Measurements from ENCODE around the gene UBE3D. TPM values are rescaled to one million over a fixed set of nuclear protein-coding genes. Genes with fewer than 3 reads are reported as not detected.

UBE3D gene
- polyA plus RNA-seq, 2 of the 4 experiments (the other 2 are of a cell fraction) = 4.4 to 6.2 TPM

- no peak for ATAC-seq
- H3K4me1 ChIP-seq = peaks cover 3% of the 10 kb centered on the region; the same call in 1 of the 3 replicates
- ChIA-PET CTCF (no interaction called here), POLR2A (no interaction called here)
- no peak for FAIRE-seq
- no peak for TF ChIP-seq E2F6 (IDR thresholded peaks at IDR 0.05; ENCODE audit: borderline replicate concordance, low read depth)
- no peak for TF ChIP-seq HEYL (CRISPR knock-in tag; IDR thresholded peaks at IDR 0.05)
- TF ChIP-seq CHD4 (IDR thresholded peaks at IDR 0.05; ENCODE audit: borderline replicate concordance) = no peak
- no peak for TF ChIP-seq KDM5A (IDR thresholded peaks at IDR 0.05)
- TF ChIP-seq ZC3H11A (IDR thresholded peaks at IDR 0.05) = no peak
- TF ChIP-seq REST (IDR thresholded peaks at IDR 0.05) = no peak
- no peak for TF ChIP-seq USF2 (IDR thresholded peaks at IDR 0.05)
- no peak for TF ChIP-seq MAFK (IDR thresholded peaks at IDR 0.05; ENCODE audit: partially characterized antibody)
- no peak for TF ChIP-seq MAZ (IDR thresholded peaks at IDR 0.05; ENCODE audit: borderline replicate concordance, low read depth, low read length)
- no peak for TF ChIP-seq JUN (IDR thresholded peaks at IDR 0.05)
- TF ChIP-seq NFE2L2 (conservative IDR thresholded peaks at IDR 0.05; ENCODE audit: low read length) = no peak
- TF ChIP-seq HMGXB4 (CRISPR knock-in tag; IDR thresholded peaks at IDR 0.05; ENCODE audit: borderline replicate concordance) = no peak
- no peak for TF ChIP-seq CTCF (IDR thresholded peaks at IDR 0.05)
- TF ChIP-seq FOXS1 (CRISPR knock-in tag; IDR thresholded peaks at IDR 0.05) = no peak
- TF ChIP-seq ZFP36 (IDR thresholded peaks at IDR 0.05; ENCODE audit: borderline replicate concordance, partially characterized antibody) = no peak
- TF ChIP-seq CHD2 (IDR thresholded peaks at IDR 0.05; ENCODE audit: low read length, partially characterized antibody) = no peak
- WGBS (ENCODE audit: missing lambda C conversion rate) = 93% methylated on average over 1 of the region's 1 CpG
- H3K4me2 ChIP-seq = no peak overlapping the region
- H3K27ac ChIP-seq = no peak overlapping the region
- no peaks in the 10 kb centered on the region for H3K9me3 ChIP-seq
- H3K4me3 ChIP-seq = no peak overlapping the region
- no peak for DNase-seq (ENCODE audit: low read depth in 1 of 2, low spot score in 1 of 2)
These were observed 8.0 kb upstream of the UBE3D start for GRCh38 chr6:83073615-83074014.

- 88% methylated on average over 2 of the region's 2 CpGs for whole genome bisulfite sequencing (ENCODE audit: missing lambda C conversion rate)
- Histone ChIP-seq H3K4me2 (no peak overlapping the region), H3K27ac (no peak overlapping the region), H3K4me3 (no peak overlapping the region), H3K9me3 (no peaks in the 10 kb centered on the region), H3K4me1 (peaks cover 5% of the 10 kb centered on the region; the same call in 1 of the 3 replicates)
- FAIRE-seq (no peak), DNase-seq (ENCODE audit: low read depth in 1 of 2, low spot score in 1 of 2) (no peak), ATAC-seq (no peak)
- ChIA-PET CTCF (interaction anchor here (1.5 kb wide), 1 partner anchor 142 kb away, joined by 3 read pairs; no protein-coding TSS in a partner anchor), POLR2A (no interaction called here)
- TF ChIP-seq NR3C1 (IDR thresholded peaks at IDR 0.05) = no peak
- no peak for TF ChIP-seq PHF8 (IDR thresholded peaks at IDR 0.05; ENCODE audit: borderline replicate concordance, low read depth)
- TF ChIP-seq HDAC2 (IDR thresholded peaks at IDR 0.05) = no peak
- TF ChIP-seq ATOH8 (CRISPR knock-in tag; IDR thresholded peaks at IDR 0.05; ENCODE audit: low read depth) = no peak
- TF ChIP-seq BCL3 (IDR thresholded peaks at IDR 0.05) = no peak
- TF ChIP-seq HMGXB4 (CRISPR knock-in tag; IDR thresholded peaks at IDR 0.05; ENCODE audit: borderline replicate concordance) = no peak
These were observed 7.1 kb upstream of the UBE3D start for GRCh38 chr6:83072726-83073125.

Measured in A549 (cell line).